WERI-Rb-1 (cell line): ENCODE measurements around the gene UBE2F.

Source experiments
- DNase-seq: peaks from one replicate; pipeline ENCODE4 v3.0.0-alpha.2; 2020
- H3K27ac ChIP-seq: fragments of 250-450 bp; sonication (Bioruptor Pico); 2 replicates; pipeline ENCODE4 v1.5.1; 2020; ENCODE audit warnings: mild to moderate bottlenecking, moderate library complexity
- H3K27me3 ChIP-seq: fragments of 250-450 bp; sonication (Bioruptor Pico); 2 replicates; pipeline ENCODE4 v1.5.1; 2021; ENCODE audit warnings: mild to moderate bottlenecking, low read depth, moderate library complexity; ENCODE audit not compliant: insufficient read depth, severe bottlenecking
- H3K36me3 ChIP-seq: fragments of 250-450 bp; sonication (Bioruptor Pico); 2 replicates; pipeline ENCODE4 v1.5.1; 2020; ENCODE audit warnings: mild to moderate bottlenecking, moderate library complexity
- H3K4me3 ChIP-seq: 2 replicates; pipeline ENCODE4 v1.5.1; 2011; ENCODE audit warnings: low read depth, mild to moderate bottlenecking, control low read depth, low read length
- H3K9me3 ChIP-seq: fragments of 250-450 bp; sonication (Bioruptor Pico); 2 replicates; pipeline ENCODE4 v1.5.1; 2021; ENCODE audit warnings: mild to moderate bottlenecking, moderate library complexity; ENCODE audit not compliant: severe bottlenecking
- TF ChIP-seq, protein P1 (sequence below): IDR thresholded peaks from 2 replicates; pipeline ENCODE4 v1.5.1; 2011; ENCODE audit warnings: low read depth, mild to moderate bottlenecking, control low read depth, inconsistent platforms, low read length

UBE2F gene

DNA sequence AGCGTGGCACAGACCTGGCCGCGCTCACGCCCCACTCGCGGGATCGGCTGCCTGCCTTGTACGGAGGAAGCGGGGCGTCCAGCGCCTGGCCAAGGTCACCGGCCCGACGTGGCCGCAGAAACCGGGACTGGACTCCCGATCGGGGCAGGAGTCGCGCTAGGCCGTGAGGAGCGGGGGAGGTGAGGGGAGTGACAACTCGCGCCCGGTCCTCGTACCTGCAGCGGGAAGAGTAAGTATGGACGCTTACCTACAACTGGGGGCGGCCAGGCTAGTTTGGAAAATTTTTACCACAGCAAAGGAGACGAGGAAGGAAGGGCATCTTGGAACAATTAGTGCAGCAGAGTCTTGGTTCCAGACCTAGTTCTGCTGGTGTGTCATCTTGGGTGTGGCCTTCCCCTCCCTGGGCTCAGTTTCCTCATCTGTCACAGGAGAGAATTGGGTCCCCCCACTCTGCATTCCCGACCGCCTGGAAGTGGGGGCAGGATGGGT is 693 bp downstream of the UBE2F start:
- peak; percentile 25 for DNase-seq
- TF ChIP-seq, protein P1, sequence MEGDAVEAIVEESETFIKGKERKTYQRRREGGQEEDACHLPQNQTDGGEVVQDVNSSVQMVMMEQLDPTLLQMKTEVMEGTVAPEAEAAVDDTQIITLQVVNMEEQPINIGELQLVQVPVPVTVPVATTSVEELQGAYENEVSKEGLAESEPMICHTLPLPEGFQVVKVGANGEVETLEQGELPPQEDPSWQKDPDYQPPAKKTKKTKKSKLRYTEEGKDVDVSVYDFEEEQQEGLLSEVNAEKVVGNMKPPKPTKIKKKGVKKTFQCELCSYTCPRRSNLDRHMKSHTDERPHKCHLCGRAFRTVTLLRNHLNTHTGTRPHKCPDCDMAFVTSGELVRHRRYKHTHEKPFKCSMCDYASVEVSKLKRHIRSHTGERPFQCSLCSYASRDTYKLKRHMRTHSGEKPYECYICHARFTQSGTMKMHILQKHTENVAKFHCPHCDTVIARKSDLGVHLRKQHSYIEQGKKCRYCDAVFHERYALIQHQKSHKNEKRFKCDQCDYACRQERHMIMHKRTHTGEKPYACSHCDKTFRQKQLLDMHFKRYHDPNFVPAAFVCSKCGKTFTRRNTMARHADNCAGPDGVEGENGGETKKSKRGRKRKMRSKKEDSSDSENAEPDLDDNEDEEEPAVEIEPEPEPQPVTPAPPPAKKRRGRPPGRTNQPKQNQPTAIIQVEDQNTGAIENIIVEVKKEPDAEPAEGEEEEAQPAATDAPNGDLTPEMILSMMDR, result no peak
- no peak overlapping the region for H3K27ac ChIP-seq
- no peaks in the 10 kb centered on the region for H3K27me3 ChIP-seq
- H3K36me3 ChIP-seq, result peaks cover 3% of the 10 kb centered on the region; the same call in 1 of the 2 replicates
- H3K4me3 ChIP-seq, result peak overlapping the region; percentile 80
- peaks cover 5% of the 10 kb centered on the region for H3K9me3 ChIP-seq

DNA sequence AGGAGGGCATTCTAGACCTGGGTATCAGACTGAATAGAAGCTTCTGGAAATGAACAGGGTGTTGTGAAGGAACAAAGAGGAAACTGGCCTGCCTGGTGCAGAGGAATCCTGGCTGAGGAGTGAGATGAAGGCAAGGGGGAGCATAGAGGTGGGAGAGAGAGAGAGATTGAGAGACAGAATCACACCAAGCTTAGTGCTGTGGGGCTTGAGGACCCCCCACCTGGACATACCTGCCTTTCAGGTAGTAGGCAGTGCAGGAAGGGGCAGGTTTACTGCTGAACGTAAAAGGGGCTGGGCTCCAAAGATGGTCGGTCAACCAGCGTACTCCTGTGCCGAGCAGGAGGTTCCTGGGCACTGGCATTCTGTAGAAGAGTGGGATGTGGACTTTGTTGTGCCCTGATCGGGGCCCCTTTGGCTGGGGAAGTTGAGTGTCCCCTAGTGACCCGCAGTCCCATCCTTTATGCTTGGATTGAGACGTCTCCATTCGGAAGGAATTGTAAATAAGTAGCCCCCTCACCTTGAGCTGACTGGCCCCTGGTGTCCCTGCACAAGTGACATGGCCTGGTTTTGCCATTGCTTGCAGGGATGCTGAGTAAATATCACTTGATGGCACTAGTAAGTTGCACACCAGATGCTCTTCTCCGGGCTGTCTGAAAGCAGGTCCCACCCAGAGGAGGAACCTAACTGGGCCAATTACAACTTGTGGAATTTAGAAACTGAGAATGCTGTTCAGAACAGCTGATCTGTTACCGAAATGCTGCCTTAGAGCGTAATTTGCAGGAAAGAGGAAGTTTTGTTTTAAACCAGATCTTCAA is 1.4 kb downstream of the UBE2F start:
- no peak overlapping the region for H3K27ac ChIP-seq
- TF ChIP-seq, protein P1, result no peak
- H3K27me3 ChIP-seq, result no peaks in the 10 kb centered on the region
- H3K36me3 ChIP-seq, result peaks cover 3% of the 10 kb centered on the region; the same call in 1 of the 2 replicates
- no peaks in the 10 kb centered on the region for H3K9me3 ChIP-seq
- peak overlapping the region; percentile 80 for H3K4me3 ChIP-seq
- DNase-seq, result no peak

DNA sequence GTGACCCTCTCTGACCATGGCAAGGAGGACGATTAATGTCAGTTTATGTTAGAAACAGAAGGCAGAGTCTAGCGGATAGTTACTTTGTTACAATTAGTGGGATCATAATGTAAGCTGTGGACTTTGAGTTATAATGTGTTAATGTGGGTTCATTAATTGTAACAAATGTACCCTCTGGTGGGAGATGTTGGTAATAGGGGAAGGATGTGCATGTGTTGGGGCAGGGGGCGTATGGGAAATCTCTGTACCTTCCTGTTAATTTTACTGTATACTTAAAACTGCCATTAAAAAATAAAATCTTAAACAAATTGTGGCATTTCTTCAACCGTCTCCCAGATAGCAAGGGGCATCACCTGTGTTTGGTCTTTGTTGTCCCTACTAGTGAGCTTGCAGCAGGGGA is 4.8 kb downstream of the UBE2F start:
- Histone ChIP-seq H3K36me3 (peaks cover 9% of the 10 kb centered on the region), H3K27ac (no peak overlapping the region), H3K27me3 (no peaks in the 10 kb centered on the region), H3K4me3 (no peak overlapping the region), H3K9me3 (no peaks in the 10 kb centered on the region)
- TF ChIP-seq, protein P1, result no peak
- no peak for DNase-seq

DNA sequence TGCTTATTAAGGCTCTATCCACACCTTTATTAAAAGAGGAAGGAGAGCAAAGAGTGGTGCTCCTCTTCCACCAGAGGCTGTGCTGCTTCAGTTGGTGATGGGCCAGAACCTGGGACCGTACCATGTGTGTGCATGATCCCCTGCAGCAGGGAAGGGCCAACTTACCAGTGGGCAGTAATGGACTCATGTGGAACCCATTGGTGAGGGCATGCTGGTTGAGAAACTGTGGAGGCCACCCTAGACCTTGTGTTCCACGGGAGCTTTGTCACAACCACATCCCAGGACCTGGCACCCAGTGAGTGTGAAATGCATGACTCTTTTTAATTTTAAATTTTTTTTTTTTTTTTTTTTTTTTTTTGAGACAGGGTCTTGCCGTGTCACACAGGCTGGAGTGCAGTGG is 5.4 kb downstream of the UBE2F start:
- Histone ChIP-seq H3K9me3 (no peaks in the 10 kb centered on the region), H3K27ac (no peak overlapping the region), H3K27me3 (no peaks in the 10 kb centered on the region), H3K4me3 (no peak overlapping the region), H3K36me3 (peaks cover 11% of the 10 kb centered on the region)
- DNase-seq, result no peak
- TF ChIP-seq, protein P1, result no peak

DNA sequence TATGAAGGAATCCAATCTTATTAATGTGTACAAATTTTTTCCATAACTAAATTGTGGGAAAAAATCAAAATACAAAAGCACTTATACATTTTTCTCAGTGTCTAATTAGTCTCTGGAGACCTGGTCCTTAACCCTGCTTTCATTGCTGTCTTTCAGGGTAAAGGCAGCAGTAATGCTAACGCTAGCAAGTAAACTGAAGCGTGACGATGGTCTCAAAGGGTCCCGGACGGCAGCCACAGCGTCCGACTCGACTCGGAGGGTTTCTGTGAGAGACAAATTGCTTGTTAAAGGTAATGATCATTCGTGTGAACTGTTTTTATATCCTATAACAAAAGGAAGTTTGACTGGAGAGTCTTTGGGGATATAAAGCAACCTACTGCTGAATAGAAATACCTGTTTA is 6.1 kb downstream of the UBE2F start:
- H3K27me3 ChIP-seq, result no peaks in the 10 kb centered on the region
- no peak overlapping the region for H3K4me3 ChIP-seq
- H3K9me3 ChIP-seq, result no peaks in the 10 kb centered on the region
- no peak overlapping the region for H3K27ac ChIP-seq
- TF ChIP-seq, protein P1, result no peak
- no peak for DNase-seq
- H3K36me3 ChIP-seq, result peaks cover 11% of the 10 kb centered on the region
